IPS-NIHi7 (cell line): ENCODE results near the gene COL17A1.
A peak's percentile ranks its signal among the peaks of the same experiment; 100 is the strongest.

Experiments used
- DNase-seq: peaks from one replicate; pipeline ENCODE4 v3.0.0; 2012; ENCODE audit warnings: mixed read lengths; ENCODE audit errors: extremely low spot score

COL17A1 gene

DNA sequence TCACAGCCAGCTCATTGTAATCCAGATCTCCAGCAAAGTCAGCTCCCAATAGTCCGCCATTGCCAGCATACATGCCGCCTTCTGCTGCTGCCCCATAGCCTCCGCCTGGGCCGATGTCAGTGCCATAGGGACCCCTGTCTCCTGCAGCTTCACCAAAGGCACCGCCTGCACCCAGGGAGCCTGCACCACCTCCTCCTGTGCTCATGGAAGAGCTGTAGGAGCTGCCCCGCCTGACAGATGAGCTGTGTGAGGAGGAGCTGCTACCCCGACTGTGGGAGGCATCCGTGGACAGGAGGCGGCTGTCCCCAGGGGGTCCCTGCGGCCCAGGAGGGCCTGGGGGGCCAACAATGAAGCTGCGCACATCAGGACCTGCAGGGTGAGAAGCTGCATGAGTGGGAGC, 51.7 kb downstream of the COL17A1 start:
- no peak for DNase-seq

DNA sequence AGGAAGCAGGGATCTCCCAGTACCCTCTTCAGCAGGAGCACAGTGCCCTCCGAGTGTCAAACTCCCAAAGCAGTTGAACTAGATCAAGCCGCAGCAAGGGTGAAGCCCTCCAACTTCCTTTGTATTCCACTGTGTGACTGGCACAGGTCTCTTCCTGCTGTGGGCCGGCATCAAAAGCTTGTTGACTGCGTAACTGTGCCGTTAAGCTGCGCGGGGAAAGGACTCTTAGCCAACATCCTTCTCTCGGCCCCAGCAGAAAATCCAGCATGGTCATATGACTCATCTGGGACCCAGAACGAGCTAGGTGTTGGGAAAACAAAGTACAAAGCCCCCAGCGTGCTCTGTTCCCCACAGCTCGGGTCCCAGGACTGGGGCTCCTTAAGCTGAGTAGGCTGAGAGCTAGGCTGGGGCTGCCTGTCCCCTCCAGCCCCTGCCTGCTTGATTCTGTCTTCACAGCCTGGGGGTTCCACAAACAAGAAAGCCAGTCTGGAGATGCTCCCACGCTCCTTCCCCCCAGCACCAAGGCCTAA, 52.2 kb downstream of the COL17A1 start:
- DNase-seq = no peak

DNA sequence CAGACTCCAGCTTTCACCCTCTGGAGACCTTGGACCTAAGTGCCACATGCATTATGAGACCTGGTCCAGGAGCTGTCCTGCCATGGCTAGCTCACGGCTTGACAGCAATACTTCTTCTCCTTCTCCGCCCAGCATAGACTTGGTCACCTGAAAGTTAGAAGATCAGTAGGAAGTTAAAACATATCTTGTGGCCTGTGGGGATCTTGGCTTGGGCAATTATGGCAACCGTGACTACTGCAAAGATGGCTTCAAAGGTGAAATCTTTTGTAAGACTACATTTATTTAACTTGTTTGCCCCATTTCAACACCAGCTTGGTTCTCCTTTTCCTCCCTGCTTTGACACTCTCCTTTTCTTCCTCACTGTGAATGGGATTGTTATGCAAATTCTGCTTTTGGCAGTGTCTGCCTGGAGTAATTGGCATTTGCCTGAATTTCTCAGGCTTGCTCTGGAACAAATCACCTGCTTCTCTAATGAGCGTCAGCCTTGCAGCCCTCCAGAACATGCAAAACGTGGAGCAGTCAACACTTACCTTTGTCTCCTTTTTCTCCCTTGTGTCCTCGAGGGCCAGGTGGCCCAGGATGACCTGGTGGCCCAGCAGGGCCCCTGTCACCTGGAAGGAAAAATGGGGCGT, 53.4 kb downstream of the COL17A1 start:
- DNase-seq = peak; percentile 38

DNA sequence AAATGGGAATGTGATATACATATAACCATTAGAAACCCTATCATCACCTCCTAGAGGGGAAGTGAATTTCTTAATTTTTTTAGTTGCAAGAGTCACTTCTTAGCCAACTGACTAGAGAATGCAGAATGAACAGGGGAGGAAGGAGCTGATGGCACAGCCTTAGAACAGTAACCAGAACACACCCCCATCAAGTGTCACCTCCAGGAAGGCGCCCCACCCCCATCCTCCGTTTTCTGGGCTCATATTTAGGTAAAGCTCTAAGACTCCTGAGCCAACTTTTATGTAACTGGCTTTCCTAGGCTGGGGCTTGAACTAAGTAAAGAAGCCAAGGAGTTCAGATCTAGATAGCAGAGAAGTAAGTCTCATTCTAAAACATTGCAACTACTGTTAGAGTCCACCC, 54.0 kb downstream of the COL17A1 start:
- DNase-seq = no peak

DNA sequence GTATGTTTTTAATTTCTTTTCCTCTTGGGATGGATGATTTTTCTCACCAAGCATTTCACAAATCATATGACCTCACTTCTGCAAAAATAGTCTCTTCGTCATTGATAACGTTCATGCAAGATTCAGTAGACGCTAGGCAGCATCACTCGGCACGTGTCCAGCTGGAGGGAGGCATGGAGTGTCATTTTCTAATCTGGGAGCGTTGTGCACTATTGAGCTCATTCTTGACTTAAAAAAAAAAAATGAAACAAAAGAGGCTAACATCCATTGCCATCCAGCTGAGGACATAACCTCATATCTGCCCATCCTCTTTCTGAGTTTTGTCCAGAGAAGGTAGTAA, 56.2 kb downstream of the COL17A1 start:
- DNase-seq = no peak

DNA sequence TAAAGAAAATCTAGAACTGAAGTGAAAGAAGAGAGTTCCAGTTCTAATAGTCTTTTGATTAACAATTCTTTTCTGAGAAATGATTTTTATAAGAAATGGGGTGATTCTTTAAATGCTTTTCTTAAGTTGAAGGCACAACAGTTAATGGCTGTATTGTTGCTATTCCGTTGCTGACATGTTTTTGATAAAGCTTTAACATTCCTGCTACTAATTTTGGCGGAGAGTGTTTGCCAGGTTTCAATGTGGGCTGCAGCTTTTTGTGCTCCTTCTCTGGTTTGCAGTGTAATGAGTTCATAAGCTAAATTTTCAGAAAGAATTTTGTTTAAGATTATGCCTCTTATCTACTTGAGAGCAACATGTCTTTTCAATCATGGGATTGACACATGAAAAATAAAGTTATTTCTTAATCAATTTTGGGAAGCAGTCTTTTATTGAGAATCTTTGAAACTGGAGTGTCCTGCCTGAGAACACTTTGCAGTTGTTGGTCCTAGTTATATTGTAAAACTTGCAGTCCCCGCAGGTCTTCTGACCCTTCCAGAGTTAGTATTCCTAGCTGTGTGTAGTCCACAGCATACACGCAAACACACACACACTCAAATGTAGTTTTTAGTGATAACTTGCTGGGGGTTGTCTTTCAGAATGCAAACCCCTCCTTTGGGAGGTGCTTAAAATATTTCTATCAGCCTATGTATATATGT, 56.7 kb downstream of the COL17A1 start:
- no peak for DNase-seq

DNA sequence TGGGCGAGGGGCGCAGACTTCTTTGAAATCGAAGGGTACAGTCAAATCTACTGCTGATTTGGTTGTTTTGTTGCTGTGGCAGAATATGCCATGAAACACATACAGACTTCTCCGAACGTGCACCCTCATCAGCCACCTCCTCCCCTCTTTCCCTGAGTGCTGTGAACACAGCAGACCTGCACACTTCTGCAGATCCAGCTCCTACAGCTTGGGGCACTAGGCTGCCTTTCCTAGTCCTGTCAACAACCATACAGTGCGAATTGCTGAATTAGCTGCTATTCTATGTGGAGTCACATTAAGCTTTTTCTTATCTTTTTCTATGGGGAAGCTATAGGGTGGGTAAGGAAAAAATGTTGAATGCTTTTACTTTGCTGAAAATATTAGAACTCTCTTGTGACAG, 57.5 kb downstream of the COL17A1 start:
- peak; percentile 69 for DNase-seq

DNA sequence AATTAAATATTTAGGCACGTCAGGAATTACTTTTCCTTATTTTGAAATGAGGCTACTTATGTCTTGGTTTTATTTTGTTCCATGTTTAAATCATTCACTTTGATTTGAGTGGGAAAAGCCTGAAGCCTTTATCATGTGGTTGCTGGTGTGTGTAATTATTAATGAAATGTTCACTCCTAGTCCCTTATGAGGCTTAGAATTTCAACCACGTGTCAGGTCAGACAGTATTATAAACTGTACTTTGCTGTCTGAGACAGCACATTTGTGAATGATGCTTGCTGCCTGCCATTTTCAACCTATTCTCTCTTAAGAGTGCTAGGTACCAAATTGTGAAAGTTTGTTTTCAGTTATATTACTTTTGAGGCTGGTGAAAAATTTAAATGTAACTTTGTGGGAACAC, 58.9 kb downstream of the COL17A1 start:
- no peak for DNase-seq

DNA sequence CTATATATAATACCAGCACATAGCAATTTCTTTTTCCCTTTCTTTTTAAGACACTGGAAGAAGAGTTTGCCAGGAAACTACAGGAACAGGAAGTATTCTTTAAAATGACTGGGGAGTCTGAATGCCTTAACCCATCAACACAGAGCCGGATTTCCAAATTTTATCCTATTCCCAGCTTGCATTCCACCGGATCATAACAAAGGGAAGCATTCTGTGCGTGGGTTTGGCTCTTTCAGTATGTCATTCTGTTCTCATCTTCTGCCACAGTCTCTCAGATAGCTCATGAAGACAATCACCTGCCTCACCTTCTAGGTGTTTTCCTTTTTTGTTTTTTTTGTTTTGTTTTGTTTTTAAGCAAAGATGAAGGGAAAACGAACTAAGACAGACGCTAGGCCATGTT, 60.2 kb downstream of the COL17A1 start:
- no peak for DNase-seq

DNA sequence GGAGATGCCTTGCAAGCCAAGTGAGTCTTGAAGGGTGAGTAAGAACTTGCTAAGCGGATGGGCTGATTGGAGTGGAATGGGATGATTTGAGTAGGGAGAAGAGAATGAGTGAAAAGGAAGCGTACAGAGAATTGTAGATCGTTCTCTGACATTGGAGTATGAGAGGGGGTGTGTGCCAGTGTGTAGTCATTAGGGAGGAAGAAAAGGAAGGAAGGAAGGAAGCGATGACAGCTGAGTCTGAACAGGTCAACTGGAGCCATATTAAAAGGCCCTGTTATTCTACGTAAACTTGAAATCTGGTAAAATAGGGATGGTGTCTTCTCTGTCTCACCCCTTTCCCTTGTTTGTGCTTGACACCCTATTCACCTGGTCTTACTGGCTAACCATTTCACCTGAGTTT, 63.7 kb downstream of the COL17A1 start:
- DNase-seq = no peak

DNA sequence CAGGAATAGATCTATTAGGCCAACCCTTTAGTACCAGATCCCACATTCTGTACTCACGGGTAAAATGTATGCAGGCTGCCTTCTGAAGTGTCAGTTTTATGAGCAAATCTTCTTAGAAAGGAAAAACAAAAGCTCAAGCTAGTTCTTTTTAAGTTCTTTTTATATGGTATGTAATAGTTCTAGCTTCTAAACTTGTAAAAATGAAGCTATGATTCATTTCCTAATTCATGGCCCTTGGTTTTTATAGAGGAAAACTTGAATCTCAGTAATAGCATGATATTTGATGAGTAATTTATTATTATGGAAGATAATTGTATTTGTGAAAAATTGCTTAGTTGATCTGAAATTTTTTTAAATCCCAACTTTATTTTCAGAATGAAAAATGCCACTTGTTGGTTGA, 64.4 kb downstream of the COL17A1 start:
- DNase-seq = no peak

DNA sequence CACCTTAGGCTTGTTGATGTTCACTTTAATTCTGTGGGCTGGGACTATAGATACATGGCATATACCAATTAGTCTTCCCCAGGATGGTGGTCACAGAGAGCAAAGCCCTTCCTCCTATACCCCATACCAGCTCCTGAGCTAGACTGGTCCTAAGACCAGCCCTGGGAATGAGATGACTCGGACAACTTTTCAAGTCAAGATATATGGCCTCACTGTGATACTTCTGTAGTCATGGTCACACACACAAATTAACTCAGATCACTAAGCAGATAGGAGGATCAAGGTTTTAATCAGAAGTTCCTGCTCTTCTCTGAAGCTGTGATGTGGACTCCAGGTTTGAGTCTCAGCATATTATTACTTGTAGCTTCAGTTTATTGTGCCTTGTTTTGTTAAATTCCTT, 65.7 kb downstream of the COL17A1 start:
- DNase-seq = no peak

DNA sequence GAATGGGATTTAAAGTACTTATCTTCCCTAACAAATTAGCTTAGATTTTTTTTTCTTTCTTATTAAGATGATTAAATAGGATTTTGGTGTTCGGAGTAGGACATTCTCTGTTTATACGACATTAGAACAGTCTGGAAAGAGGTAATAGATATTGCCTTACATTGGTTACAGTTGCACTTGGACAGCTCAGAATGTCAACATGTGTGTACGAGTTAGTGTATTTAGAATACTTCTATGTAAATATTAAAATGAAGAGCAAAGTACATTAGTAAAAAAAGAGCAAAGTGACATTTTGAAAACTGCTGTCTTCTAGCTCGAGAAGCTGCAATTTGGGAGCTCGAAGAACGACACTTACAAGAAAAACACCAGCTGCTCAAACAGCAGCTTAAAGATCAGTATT, 67.2 kb downstream of the COL17A1 start:
- no peak for DNase-seq

DNA sequence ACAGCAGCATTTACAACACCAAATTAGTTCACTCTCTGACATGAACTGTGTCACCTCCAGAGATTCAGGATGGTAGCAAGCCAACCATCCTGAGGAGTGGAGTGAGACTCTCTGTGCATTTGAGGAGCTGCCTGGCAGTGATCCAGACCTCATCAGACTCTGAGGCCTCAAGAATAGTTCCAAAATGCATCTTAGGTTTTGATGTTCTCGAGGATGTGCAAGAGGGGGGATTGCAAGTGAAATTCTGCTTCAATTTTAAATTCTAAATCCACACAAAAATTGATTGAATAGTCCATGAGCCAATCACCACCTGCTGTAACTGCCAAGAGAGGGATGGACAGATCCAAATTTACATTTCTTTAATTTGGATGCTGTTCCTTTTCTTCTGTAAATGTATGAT, 69.0 kb downstream of the COL17A1 start:
- no peak for DNase-seq

DNA sequence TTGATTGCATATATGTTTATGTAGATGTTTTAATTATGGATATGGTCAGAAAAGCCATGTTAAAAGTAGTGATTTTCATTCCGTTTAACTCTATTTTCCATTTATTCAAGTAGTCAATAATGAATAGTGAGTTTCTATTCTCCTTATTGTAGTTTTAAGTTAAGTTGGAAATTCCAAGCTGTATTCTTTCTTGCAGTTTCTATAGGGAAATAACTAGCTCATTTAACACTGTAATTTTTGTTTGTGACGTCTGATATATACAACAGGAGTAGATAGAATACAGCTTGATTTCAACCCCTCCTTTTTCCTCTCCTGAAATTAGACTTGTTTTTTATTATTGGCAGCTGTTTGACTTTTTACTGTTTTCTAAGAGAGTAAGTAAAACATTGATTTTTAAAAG, 71.5 kb downstream of the COL17A1 start:
- DNase-seq = no peak

DNA sequence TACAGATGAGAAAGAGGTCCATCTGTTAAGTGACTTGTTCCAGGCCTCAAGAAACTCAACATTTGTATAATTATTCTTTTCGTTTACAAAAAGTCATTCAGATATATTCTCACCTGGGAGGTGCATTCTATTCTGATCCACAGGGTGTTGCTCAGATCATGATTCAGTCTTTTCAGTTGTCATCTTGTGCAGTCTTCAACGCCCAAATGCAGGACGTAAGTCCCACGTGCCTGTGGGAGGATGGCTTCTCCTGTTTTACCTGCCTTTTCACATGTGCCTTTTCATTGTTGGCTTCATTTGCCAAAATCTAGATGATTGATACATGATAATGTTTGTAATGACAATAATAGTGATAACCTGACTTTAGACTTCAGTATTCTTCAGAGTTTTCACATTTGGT, 72.2 kb downstream of the COL17A1 start:
- no peak for DNase-seq

DNA sequence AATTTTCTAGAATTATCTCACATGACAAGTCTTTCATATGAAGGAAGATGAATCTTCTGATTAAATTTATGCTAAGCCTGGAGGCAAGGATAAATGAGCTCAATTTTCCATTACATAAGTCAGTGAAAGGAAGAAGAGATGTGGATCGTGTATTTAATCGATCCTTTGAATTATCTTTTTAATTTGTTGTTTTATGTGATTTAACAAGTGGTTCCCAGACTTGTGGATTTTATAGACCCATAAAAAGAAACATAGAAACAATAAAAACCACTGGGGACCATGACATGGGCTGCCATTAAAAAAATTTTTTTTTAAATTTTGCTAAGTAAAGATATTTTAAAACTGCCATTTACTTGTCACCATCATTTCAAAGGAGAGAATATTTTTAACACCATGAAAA, 73.8 kb downstream of the COL17A1 start:
- DNase-seq = no peak

DNA sequence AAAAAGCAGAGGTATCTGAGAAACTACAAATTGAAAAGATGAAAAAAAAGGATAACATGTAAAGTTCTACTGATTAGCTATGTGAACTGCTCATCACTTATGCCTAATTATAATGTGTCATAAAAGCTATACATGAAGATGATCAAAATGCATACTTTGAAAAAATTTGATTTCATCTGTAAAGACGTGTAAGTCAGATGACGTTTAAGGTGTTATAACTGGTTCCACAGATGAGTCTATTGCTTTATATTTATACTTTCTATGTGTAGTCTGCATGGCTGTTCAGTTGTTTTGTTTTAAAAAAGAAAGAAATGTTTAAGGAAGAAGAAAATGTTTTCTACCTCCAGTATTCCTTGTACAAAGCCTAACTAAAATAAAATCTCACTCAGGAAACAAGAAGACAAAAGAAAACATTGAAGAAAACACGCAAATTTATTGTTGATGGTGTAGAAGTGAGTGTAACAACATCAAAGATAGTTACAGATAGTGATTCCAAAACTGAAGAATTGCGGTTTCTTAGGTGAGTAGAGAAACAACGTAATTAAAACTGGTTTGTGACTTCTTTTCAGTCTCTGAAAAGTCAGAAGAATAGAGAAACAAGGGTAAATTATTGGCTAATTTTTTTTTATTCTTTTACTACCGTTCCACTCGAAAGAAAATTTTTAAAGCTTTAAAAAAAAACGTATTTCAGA, 80.4 kb downstream of the COL17A1 start:
- DNase-seq = no peak

DNA sequence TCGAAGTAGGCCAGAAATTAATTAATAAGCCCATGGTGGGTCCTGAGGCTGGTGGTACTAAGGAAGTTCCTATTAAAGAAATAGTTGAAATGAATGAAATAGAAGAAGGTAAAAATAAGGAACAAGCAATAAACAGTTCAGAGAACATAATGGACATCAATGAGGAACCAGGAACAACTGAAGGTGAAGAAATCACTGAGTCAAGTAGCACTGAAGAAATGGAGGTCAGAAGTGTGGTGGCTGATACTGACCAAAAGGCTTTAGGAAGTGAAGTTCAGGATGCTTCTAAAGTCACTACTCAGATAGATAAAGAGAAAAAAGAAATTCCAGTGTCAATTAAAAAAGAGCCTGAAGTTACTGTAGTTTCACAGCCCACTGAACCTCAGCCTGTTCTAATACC, 82.8 kb downstream of the COL17A1 start:
- no peak for DNase-seq

DNA sequence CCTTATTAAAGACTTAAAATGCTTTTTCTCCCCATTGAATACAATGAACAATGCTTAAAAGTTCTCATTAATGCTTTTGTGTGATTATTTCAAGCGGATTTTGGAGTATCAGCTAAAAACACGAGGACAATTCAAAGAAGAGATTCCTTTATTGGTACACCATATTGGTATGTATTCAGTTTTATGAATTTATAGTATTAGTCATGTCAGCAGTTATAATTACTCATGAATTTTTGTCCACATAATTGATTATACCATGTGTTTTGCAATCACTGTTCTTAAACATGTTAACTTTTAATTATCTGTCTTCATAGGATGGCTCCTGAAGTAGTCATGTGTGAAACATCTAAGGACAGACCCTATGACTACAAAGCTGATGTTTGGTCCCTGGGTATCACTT, 86.9 kb downstream of the COL17A1 start:
- DNase-seq = no peak

DNA sequence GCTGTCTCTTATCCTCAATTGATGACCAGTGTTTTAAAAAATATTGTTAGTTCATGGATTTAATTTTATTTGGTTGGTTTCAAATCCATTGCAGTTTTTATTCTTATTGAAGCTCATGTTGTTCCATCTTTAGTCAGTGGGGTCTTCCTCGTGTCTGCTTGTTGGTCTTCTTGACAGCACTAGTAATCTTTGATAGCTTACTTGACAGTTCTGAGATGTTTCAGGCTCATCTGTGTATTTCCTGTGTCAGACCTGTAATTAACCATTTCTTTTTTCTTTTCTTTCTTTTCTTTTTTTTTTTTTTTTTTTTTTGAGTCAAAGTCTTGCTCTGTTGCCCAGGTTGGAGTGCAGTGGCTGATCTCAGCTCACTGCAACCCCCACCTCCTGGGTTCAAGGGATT, 90.5 kb downstream of the COL17A1 start:
- DNase-seq = no peak

DNA sequence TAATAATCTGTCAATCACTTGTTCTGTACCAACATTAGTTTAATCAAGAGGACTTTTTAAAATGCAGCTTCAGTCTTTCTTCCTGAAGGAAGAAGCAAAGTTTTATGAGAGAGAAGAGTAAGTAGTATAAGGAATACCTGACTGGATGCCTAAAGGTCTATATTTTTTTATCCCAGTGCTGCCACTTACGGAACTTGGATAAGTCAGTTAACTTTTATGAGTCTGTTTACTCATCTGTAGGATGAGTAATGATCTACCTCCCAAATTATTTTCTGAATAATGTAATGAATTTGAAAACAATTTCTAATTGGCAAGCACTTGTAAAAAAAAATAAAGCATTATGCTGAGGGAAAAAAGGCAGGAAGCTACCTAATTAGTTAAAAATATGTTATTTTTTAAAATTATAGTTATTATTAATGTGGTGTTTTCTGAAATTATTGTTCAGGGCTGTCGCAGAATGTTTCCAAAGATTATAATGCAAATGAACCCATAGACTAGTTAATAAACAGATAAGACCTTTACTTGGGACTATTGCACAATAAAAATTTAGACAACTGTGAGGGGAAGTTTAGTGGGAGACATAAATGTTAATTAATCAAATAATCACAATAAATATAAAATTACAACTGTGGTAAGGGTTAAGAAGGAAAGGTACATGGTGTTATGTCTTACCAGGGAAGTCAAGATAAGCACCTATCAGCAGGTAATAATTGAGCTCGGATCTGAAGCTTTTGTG, 94.1 kb downstream of the COL17A1 start:
- no peak for DNase-seq

DNA sequence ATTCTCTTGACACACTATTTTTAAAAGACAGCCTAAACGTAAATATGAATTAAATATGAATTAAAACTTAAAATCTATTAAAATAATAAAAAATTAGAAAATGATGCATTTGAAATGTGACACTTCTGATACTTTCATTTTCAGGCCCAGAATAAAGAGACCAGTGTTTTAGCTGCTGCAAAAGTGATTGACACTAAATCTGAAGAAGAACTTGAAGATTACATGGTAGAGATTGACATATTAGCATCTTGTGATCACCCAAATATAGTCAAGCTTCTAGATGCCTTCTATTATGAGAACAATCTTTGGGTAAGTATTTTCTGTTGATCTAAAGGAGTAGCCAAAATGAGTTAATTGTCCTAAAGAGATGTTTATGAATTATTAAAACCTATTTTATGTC, 95.1 kb downstream of the COL17A1 start:
- no peak for DNase-seq
